Right lung (tissue), 10 donors: ENCODE measurements around the gene TESK2. TPM values are rescaled to one million over a fixed set of nuclear protein-coding genes. Genes with fewer than 3 reads are reported as not detected.
"Not testable (repeated sequence)": the region's sequence is repeated elsewhere in the genome, so short reads cannot be mapped to it uniquely, and the experiment has no call there.

Experiments
- DNase-seq, 2 donors: peaks; one replicate each; pipeline ENCODE4 v3.0.0-alpha.2; 2013
- long read RNA-seq, 8 donors: transcript quantifications; one replicate each; lab custom pipeline, GENCODE V29; 2026
- polyA plus RNA-seq, 5 donors: library from polyadenylated mRNA; unstranded; fragments of 120-200 nt; gene quantifications; one replicate each; pipeline versions ENCODE4 v1.2.1 to v1.2.3, GENCODE V29; 2013; ENCODE audit warnings: inconsistent platforms in 1 of 5, low replicate concordance in 1 of 5; ENCODE audit not compliant: insufficient read length in 5 of 5, insufficient read depth in 1 of 5

The TESK2 gene, protein sequence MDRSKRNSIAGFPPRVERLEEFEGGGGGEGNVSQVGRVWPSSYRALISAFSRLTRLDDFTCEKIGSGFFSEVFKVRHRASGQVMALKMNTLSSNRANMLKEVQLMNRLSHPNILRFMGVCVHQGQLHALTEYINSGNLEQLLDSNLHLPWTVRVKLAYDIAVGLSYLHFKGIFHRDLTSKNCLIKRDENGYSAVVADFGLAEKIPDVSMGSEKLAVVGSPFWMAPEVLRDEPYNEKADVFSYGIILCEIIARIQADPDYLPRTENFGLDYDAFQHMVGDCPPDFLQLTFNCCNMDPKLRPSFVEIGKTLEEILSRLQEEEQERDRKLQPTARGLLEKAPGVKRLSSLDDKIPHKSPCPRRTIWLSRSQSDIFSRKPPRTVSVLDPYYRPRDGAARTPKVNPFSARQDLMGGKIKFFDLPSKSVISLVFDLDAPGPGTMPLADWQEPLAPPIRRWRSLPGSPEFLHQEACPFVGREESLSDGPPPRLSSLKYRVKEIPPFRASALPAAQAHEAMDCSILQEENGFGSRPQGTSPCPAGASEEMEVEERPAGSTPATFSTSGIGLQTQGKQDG
- 10 to 100 TPM in 1 of 5 donors, 1 to 10 TPM in 4; 8.6 to 10.7 (median 9.2) TPM for polyA plus RNA-seq
- long read RNA-seq, donor 1, partial matches to known transcripts: 428 of 491 reads
- long read RNA-seq, donor 1, other reads (novel, unspliced or antisense): 62 of 491 reads
- long read RNA-seq, donor 2: 0 reads
- long read RNA-seq, donor 3, partial matches to known transcripts: 0 of 1 reads
- long read RNA-seq, donor 3, other reads (novel, unspliced or antisense): 0 of 1 reads
- long read RNA-seq, donor 4: 0 reads
- long read RNA-seq, donor 5, partial matches to known transcripts: 0 of 1 reads
- long read RNA-seq, donor 5, other reads (novel, unspliced or antisense): 0 of 1 reads
- long read RNA-seq, donor 6, partial matches to known transcripts: 0 of 2 reads
- long read RNA-seq, donor 6, other reads (novel, unspliced or antisense): 0 of 2 reads
- long read RNA-seq, donor 7, partial matches to known transcripts: 150 of 151 reads
- long read RNA-seq, donor 7, other reads (novel, unspliced or antisense): 0 of 151 reads
- long read RNA-seq, donor 8, partial matches to known transcripts: 0 of 1 reads
- long read RNA-seq, donor 8, other reads (novel, unspliced or antisense): 0 of 1 reads

DNA sequence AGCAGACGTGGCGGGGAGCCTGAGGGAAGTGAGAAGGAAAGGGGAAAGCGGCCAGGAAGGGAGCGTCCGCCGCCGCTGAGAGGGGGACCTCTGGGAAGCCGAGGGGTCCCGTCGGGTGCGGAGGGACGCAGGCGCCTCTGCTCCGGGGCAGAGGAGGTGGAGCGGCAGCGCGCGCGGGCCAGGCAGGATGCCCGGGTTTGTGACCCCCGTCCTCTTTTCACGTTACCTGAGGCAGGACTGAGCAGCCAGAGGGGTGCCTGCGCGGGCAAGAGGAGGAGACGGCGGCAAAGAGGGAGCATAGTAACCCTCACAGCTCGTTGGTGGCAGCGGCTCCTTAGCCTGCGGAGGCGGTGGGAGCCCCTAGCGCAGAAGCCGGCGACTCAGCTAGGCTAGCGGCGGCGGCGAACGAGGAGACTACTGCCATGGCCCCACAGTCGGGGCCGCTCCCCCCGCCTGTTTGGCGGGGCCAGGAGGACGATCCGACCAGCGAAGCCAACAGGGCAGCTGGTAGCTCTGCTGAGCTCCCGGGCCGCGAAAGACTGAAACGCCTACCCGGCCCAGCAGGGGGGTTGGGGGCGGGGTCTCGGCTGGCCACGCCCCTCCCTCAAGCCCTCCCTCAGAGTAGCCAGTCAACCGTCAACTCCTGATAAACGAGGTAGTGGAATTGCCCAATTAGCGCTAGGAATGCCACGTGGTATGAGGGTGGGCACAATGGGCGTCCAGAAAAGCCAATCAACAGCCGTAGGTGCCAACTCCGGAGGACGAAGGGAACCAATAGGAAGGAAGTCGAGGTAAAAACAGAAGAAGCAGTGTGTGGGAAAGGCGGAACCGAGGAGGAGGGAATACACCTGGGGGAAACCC lies at the start of gene TESK2:
TESK2 (minus strand) TSS at position 538 of the 861 bp plus-strand sequence. CDS start 33,378 bp downstream, outside the sequence.
- peak; percentile 98 to 99 for DNase-seq

GRCh38 chr1:45536886-45537285 lies 45.9 kb upstream of the TESK2 start:
- DNase-seq: no peak

DNA sequence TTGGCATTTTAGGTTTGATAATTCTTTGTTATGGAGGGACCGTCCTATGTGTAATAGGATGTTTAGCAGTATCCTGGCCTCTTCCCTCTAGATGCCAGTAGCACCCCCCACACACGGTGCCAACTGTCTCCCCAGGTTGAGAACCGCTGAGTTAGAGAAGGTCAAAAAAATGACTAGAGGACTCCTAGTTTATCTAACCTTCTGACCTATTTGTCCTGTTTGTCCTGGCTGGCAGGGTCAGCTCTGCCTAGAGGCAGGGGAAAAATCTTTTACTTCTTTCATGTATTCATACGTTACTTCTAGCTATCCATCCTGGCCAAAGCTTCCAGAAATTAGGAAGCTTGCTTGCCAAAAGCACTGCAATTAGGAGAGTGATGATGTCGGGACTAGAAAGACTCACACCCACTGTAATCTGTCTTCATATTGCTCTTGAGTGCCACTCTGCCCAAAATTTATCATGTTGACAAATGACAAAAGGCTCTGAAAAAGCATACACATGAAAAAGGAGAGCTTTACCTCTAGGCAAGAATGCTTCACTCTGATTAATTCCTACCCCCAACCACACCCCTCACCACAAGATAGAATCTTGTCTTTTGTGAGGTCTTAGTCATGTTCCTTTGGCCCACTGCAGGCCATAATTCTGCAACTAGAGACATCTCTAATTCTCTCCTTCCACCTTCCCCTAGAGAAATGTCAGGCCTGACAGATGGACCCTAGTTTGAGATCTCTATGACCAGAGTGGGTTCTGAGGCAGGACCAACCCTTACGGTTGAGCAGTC lies 45.2 kb upstream of the TESK2 start:
- no peak for DNase-seq

DNA sequence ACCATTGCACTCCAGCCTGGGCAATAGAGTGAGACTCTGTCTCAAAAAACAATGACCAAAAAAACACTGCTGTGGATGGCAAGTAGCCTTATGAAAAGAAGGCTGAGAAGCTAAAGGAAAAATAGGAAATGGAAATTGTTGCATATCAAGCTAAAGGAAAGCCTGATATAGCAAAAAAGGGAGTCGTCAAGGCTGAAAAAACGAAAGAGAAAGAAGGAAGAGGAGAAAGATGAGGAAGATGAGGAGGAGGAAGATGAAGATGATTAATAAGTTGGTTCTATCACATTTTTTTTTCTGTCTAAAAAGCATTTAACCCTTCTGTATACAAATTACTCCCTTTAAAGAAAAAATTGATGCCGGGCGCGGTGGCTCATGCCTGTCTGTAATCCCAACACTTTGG lies 40.9 kb upstream of the TESK2 start:
- DNase-seq: no peak

GRCh38 chr1:45530632-45531135 lies 39.7 kb upstream of the TESK2 start:
- no peak for DNase-seq

DNA sequence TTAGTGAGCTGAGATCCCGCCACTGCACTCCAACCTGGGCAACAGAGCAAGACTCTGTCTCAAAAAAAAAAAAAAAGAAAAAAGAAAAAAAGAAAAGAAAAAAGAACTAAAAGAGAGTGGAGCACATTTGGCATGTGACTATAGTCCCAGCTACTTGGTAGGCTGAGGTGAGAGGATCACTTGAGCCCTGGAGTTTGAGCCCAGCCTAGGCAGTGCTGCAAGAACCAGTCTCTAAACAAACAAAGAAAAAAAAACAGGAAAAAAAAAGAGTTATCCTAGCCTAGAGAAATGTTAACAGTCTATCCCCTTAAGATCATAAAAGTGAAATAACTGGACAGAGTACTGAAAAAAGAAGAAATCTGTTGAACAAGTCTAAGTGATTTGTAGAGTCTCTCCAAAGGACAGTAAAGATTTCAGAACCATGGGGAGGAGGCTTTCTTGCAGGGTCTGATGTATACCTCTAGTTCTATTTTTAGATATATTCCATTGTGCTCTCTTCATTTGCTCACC lies 35.2 kb upstream of the TESK2 start:
- DNase-seq: no peak

- not testable (repeated sequence) for DNase-seq
These were observed 33.0 kb upstream of the TESK2 start for GRCh38 chr1:45523975-45524374.

- DNase-seq: not testable (repeated sequence)
These were observed 32.6 kb upstream of the TESK2 start for GRCh38 chr1:45523516-45523915.

- no peak for DNase-seq
These were observed 31.6 kb upstream of the TESK2 start for GRCh38 chr1:45522324-45523104.

DNA sequence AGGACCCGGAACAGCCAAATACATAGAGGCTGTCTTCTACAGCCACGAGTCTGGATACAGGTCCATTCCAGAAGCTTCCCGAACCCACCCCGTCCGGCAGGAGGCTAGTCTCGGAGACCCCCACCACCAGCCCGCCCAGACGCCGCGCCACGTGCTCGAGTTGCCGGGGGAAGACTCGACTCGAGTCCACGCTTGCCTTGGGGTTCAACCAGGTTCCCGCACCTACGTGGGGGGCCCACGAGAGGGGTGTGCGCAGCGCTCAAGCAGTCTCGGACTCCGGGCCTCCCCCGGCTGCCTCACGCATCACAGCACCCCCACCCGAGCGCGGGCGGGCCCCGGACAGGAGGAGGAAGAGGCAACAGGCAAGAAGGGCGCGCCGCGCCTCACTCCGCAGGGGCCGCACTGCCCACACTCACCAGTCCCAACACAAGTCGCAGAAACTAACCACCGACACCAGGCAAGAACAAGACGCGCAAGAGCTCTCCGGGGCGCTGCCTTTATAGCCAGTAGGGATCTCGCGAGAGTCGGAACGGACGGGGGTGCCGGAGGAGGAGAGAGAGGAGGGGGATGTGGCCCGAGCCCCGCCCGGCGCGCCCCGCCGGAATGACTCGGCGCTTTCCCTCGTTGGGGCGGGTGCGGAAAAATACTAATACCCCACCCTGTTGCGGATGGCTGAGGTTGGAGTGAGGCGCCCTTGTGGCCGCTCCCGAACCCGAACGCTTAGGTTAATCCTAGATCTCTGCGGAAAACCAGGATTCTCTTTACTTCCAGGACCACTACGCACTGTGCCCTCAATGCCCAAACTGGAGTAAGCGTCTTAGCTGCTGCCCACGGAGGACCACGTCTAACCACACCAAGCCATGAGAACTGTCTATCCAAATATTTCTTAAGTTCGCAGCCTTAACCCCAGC lies 30.7 kb upstream of the TESK2 start, which contains the start of gene PRDX1:
PRDX1 (minus strand) TSS at position 472 of the 911 bp plus-strand sequence. CDS start 2,841 bp downstream, outside the sequence.
- DNase-seq: peak; percentile 94 to 96

DNA sequence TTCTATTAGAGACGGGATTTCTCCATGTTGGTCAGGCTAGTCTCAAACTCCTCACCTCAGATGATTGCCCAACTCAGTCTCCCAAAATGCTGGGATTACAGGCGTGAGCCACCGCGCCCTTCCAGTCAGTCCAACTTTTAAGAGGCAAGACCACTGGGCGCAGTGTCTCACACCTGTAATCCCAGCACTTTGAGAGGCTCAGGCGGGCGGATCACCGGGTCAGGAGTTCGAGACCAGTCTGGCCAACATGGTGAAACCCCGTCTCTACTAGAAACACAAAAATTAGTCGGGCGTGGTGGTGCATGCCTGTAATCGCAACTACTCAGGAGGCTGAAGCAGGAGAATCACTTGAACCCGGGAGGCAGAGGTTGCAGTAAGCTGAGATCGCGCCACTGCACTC lies 28.8 kb upstream of the TESK2 start:
- DNase-seq: not testable (repeated sequence)

DNA sequence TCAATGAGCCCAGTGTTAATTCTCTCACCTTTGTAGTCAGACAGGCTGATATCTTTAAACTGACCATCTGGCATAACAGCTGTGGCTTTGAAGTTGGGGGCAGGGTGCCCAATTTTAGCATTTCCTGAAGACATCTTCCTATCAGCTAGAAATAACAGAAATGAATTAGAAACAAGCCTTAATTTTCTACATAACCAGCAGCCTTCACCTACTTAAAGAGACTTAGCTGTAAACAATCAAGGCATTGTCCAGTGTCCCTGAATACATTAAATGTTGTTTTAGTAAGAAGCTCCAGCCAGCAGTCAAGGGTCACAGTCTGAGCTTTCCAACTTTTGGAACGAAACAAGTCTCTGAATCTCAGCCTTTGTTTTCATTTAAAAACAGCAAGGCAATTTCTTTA lies 27.9 kb upstream of the TESK2 start:
- peak in 1 of 2 donors; percentile 50 for DNase-seq

- DNase-seq: not testable (repeated sequence)
These were observed 27.4 kb upstream of the TESK2 start for GRCh38 chr1:45518366-45518765.

DNA sequence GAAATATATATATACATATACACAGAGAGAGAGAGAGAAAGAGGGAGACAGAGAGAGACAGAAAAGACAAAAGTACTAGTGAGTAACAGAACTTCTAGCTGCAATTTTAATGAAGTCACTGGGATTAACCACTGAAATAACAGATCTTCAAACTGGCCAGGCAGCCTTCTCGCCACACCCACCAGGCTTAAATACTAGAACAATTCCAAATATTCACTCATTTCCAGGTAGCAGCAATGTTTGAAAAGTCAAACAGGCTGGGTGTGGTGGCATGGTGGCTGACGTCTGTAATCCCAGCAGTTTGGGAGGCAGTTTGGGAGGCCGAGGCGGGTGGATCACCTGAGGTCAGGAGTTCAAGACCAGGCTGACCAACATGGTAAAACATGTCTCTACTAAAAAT lies 25.5 kb upstream of the TESK2 start:
- no peak for DNase-seq

- DNase-seq: no peak
These were observed 25.1 kb upstream of the TESK2 start for GRCh38 chr1:45516036-45516435.

DNA sequence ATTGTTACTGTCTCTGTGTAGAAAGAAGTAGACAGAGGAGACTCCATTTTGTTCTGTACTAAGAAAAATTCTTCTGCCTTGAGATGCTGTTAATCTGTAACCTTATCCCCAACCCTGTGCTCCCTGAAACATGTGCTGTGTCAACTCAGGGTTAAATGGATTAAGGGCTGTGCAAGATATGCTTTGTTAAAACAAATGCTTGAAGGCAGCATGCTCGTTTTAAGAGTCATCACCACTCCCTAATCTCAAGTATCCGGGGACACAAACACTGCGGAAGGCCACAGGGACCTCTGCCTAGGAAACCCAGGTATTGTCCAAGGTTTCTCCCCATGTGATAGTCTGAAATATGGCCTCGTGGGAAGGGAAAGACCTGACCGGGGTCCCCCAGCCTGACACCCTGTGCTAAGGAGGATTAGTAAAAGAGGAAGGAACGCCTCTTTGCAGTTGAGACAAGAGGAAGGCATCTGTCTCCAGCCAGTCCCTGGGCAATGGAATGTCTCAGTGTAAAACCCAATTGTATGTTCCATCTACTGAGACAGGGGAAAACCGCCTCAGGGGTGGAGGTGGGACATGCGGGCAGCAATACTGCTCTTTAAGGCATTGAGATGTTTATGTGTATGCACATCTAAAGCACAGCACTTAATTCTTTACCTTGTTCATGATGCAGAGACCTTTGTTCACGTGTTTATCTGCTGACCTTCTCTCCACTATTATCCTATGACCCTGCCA lies 22.7 kb upstream of the TESK2 start:
- DNase-seq: not testable (repeated sequence)

- no peak for DNase-seq
These were observed 21.7 kb upstream of the TESK2 start for GRCh38 chr1:45512641-45513054.
